Endothelial cell of umbilical vein (primary cell): ENCODE data around the gene C15orf40. TPM values are rescaled to one million over a fixed set of nuclear protein-coding genes. Genes with fewer than 3 reads are reported as not detected.

Experiments used
- BruUV-seq: library from RNA; stranded (reverse); fragments of 400-500 nt; replicated peaks from 2 replicates; lab custom pipeline; 2021; lab: Mats Ljungman, UMichigan
- CTCF ChIA-PET: fragments of 300-600, 350-600 bp; sonication (Branson Sonifier 250); formaldehyde crosslinking; loops from one replicate; lab custom pipeline; 2021; ENCODE audit warnings: antibody characterized with exemption, inconsistent platforms; lab: Charles Lee
- POLR2A ChIA-PET: fragments of 300-600, 350-600 bp; sonication (Branson Sonifier 250); formaldehyde crosslinking; loops from one replicate; lab custom pipeline; 2021; ENCODE audit warnings: antibody characterized with exemption, inconsistent platforms; lab: Charles Lee
- DNase-seq: peaks from one replicate; pipeline ENCODE4 v3.0.0-alpha.2; 2011; ENCODE audit warnings: low read depth, low spot score
- FAIRE-seq: peaks from 2 replicates; lab custom pipeline; 2011; peaks lifted over from hg19 to GRCh38; lab: Jason Lieb, UNC
- H2AFZ ChIP-seq: 2 replicates; pipeline ENCODE4 v1.6.0; 2012; ENCODE audit warnings: low read depth, low read length, control low read depth, inconsistent platforms
- H3K27ac ChIP-seq: 2 replicates; pipeline ENCODE4 v1.5.1; 2011; ENCODE audit warnings: low read depth, mild to moderate bottlenecking, control low read depth, low read length, moderate library complexity; ENCODE audit not compliant: insufficient read depth
- H3K27me3 ChIP-seq, 2 experiments: 2 replicates each; pipeline versions ENCODE4 v1.6.0 to v1.6.1; 2011; ENCODE audit warnings: low read length in 2 of 2, mixed read lengths in 1 of 2; ENCODE audit not compliant: control insufficient read depth in 2 of 2, insufficient read depth in 2 of 2
- H3K36me3 ChIP-seq, 2 experiments: 2 replicates in 1 of 2; 3 replicates in 1 of 2; pipeline ENCODE4 v1.5.1; 2011; ENCODE audit warnings: low read length in 2 of 2, mild to moderate bottlenecking in 1 of 2, moderate library complexity in 1 of 2; ENCODE audit not compliant: control insufficient read depth in 2 of 2, insufficient read depth in 2 of 2; ENCODE audit errors: extremely low read depth in 1 of 2
- H3K4me1 ChIP-seq: 3 replicates; pipeline ENCODE4 v1.5.1; 2011; ENCODE audit warnings: mild to moderate bottlenecking, low read length; ENCODE audit not compliant: control insufficient read depth, insufficient read depth; ENCODE audit errors: extremely low read depth
- H3K4me2 ChIP-seq: 2 replicates; pipeline ENCODE4 v1.6.1; 2011; ENCODE audit warnings: low read length, control low read depth, mixed read lengths; ENCODE audit not compliant: insufficient read depth
- H3K4me3 ChIP-seq, 3 experiments: fragments of 200-600 bp in 1 of 3; sonication (generic), shearing (Covaris generic) in 1 of 3; replicated peaks in 1 of 3; 2 replicates each; pipeline ENCODE4 v1.5.1; 2011 to 2016; ENCODE audit warnings: control low read depth in 3 of 3, low read length in 3 of 3, mild to moderate bottlenecking in 2 of 3, inconsistent platforms in 1 of 3, low read depth in 1 of 3, moderate library complexity in 1 of 3; ENCODE audit not compliant: insufficient read depth in 1 of 3
- H3K79me2 ChIP-seq: 2 replicates; pipeline ENCODE4 v1.6.0; 2012; ENCODE audit warnings: low read length, inconsistent platforms; ENCODE audit not compliant: control insufficient read depth, insufficient read depth
- H3K9ac ChIP-seq: replicated peaks from 2 replicates; pipeline ENCODE3; 2011; ENCODE audit warnings: low read length, control low read depth; ENCODE audit not compliant: insufficient read depth; ENCODE audit errors: extremely low read depth
- H3K9me1 ChIP-seq: replicated peaks from 3 replicates; pipeline ENCODE4 v1.6.0; 2011; ENCODE audit warnings: mild to moderate bottlenecking, low read length; ENCODE audit not compliant: control insufficient read depth, insufficient read depth; ENCODE audit errors: extremely low read depth
- H3K9me3 ChIP-seq: replicated peaks from 2 replicates; pipeline ENCODE4 v1.5.1; 2012; ENCODE audit warnings: low read length, inconsistent platforms; ENCODE audit not compliant: control insufficient read depth, insufficient read depth
- H4K20me1 ChIP-seq: replicated peaks from 2 replicates; pipeline ENCODE3; 2011; ENCODE audit warnings: mild to moderate bottlenecking, low read length; ENCODE audit not compliant: control insufficient read depth, insufficient read depth; ENCODE audit errors: extremely low read depth
- CTCF ChIP-seq, 2 donors: IDR thresholded peaks; 1 replicate in 1 of 2; 2 replicates in 1 of 2; pipeline ENCODE4 v1.5.1; 2011; ENCODE audit warnings: low read length in 2 of 2, mild to moderate bottlenecking in 2 of 2, moderate library complexity in 2 of 2, control low read depth in 1 of 2, inconsistent platforms in 1 of 2, low read depth in 1 of 2; ENCODE audit not compliant: insufficient read depth in 1 of 2; ENCODE audit errors: extremely low read depth in 1 of 2
- EZH2 ChIP-seq: IDR thresholded peaks from 2 replicates; pipeline ENCODE4 v1.6.1; 2012; ENCODE audit warnings: borderline replicate concordance, low read depth, mild to moderate bottlenecking, moderate library complexity, low read length, inconsistent platforms; ENCODE audit not compliant: severe bottlenecking
- FOS ChIP-seq: IDR thresholded peaks from 2 replicates; pipeline ENCODE4 v1.6.1; 2011; ENCODE audit warnings: mild to moderate bottlenecking, low read length, moderate library complexity, borderline replicate concordance; ENCODE audit not compliant: insufficient read depth
- GATA2 ChIP-seq: IDR thresholded peaks from 2 replicates; pipeline ENCODE4 v1.7.0; 2011; ENCODE audit warnings: low read depth, mild to moderate bottlenecking, moderate library complexity, mixed read lengths, low read length; ENCODE audit not compliant: insufficient read length, insufficient read depth
- JUN ChIP-seq: IDR thresholded peaks from 2 replicates; pipeline ENCODE4 v1.6.1; 2011; ENCODE audit warnings: borderline replicate concordance, low read depth; ENCODE audit not compliant: insufficient read length, insufficient read depth
- MAX ChIP-seq: IDR thresholded peaks from 2 replicates; pipeline ENCODE4 v1.6.1; 2011; ENCODE audit not compliant: insufficient read depth, insufficient read length
- MYC ChIP-seq: IDR thresholded peaks from one replicate; pipeline ENCODE4 v1.6.1; 2011; ENCODE audit warnings: mild to moderate bottlenecking, low read depth, low read length
- POLR2A ChIP-seq: IDR thresholded peaks from 2 replicates; pipeline ENCODE4 v1.6.1; 2012; ENCODE audit warnings: low read depth, mild to moderate bottlenecking, control low read depth, low read length
- POLR2AphosphoS5 ChIP-seq: IDR thresholded peaks from 2 replicates; pipeline ENCODE4 v1.6.1; 2012; ENCODE audit warnings: low read depth, mild to moderate bottlenecking, control low read depth, low read length, moderate library complexity; ENCODE audit not compliant: insufficient read depth
- dilution Hi-C: fragments of 300-500 bp; cut with MboI; formaldehyde crosslinking; loops from one replicate; pipeline ENCODE4 v1.15.0; 2019; ENCODE audit warnings: low sequenced_read_pairs; ENCODE audit not compliant: extremely low pct_ligation_motif_present
- intact Hi-C: fragments of 100-400 bp; cut with micrococcal nuclease; formaldehyde crosslinking; loops from one replicate; pipeline ENCODE4 v1.10.0; 2022
- polyA plus RNA-seq, 4 experiments: library from polyadenylated mRNA; depleted of rRNA in 3 of 4; stranded (reverse) in 3 of 4; unstranded in 1 of 4; fragments of >200 nt; gene quantifications; 2 replicates each; pipeline versions ENCODE4 v1.2.1 to v1.2.3, GENCODE V29; 2011 to 2012; ENCODE audit warnings: missing spikeins in 1 of 4
- total RNA-seq: library from RNA; stranded (reverse); gene quantifications from 2 replicates; pipeline ENCODE4 v1.2.3, GENCODE V29; 2021

Gene C15orf40
- total and polyA plus RNA-seq, 2 donors (not counting 3 experiments of a cell fraction or from before 2014, with no cell fraction given): 15.4 to 27.9 TPM

DNA sequence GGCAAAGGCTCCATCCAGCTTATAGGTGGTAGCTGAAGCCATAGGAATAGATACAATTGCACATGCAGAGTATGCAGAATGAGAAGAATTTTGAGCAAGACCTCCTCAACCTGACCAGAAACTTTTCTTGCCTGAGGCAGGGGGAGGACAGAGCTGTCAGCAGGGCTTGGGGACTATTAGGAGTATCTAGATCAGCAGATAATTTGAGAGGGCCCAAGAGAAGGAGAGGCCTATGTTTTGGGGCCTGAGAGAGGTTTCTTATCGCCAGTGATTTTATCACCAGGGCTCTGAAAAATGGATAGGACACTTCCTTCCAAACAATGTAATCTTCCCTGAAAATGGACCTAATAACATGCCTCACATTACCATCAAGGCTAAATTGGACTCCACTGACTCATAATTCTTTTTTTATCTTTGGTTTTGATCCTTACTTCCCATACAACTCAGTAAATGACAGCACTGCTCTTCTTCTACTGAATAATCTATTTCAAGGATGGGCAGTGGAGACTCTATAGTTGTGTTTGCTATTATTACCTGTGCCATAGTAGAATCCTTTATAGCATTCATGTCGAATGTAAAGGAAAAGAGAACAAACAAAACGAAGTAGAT, 41.3 kb downstream of the C15orf40 start:
- POLR2A ChIA-PET: no interaction called here
- TF ChIP-seq CTCF (IDR thresholded peaks at IDR 0.05; ENCODE audit: extremely low read depth in 1 of 2, insufficient read depth in 1 of 2, low read depth in 1 of 2, low read length in 2 of 2) (no peak), MYC (no peak), MAX (no peak), POLR2A (no peak), JUN (no peak), FOS (no peak), EZH2 (no peak), POLR2AphosphoS5 (no peak), GATA2 (no peak)

More for the DNA sequence above, 41.3 kb downstream of the C15orf40 start:
- Histone ChIP-seq H3K9me1 (no peaks in the 10 kb centered on the region), H3K9me3 (no peaks in the 10 kb centered on the region), H4K20me1 (no peaks in the 10 kb centered on the region), H3K36me3 (no peaks in the 10 kb centered on the region), H3K27me3 (peaks cover 0 to 9% of the 10 kb centered on the region in 2 experiments), H3K4me1 (no peaks in the 10 kb centered on the region), H3K9ac (no peak overlapping the region), H3K4me2 (no peak overlapping the region), H3K4me3 (no peak overlapping the region), H3K27ac (no peak overlapping the region), H2AFZ (no peak overlapping the region), H3K79me2 (no peaks in the 10 kb centered on the region)
- CTCF ChIA-PET: interaction anchor here (0.6 to 0.8 kb wide), 2 partner anchors 115 to 121 kb away, joined by 3 read pairs; no protein-coding TSS in a partner anchor
- intact Hi-C loops: no loop called here
- DNase-seq: no peak
- BruUV-seq: no TSS peak
- no peak for FAIRE-seq
- dilution Hi-C loops: no loop called here
